HCT116 (cell line): ENCODE results near the gene GRIK1. TPM values are rescaled to one million over a fixed set of nuclear protein-coding genes. Genes with fewer than 3 reads are reported as not detected.

ENCODE experiments used
- ATAC-seq: fragments of 200-7000 bp; cut with Tn5 transposase; 2 replicates; pipeline ENCODE4 v1.9.1; 2020; ENCODE audit warnings: mild to moderate bottlenecking, moderate library complexity
- BruUV-seq: library from RNA; stranded (reverse); fragments of 400-500 nt; replicated peaks from 2 replicates; lab custom pipeline; 2021; lab: Mats Ljungman, UMichigan
- CTCF ChIA-PET: fragments of 300-600 bp; sonication (Branson Sonifier 250); formaldehyde crosslinking; loops from one replicate; lab custom pipeline; 2021; ENCODE audit warnings: antibody characterized with exemption; lab: Charles Lee
- POLR2A ChIA-PET: fragments of 300-600, 350-600 bp; sonication (Branson Sonifier 250); formaldehyde crosslinking; loops from one replicate; lab custom pipeline; 2021; ENCODE audit warnings: antibody characterized with exemption; lab: Charles Lee
- RAD21 ChIA-PET, 2 experiments: fragments of 300-600 bp; sonication (Branson Sonifier 250); formaldehyde crosslinking; loops; one replicate each; lab custom pipeline; 2023; ENCODE audit warnings: low total read pairs in 2 of 2; ENCODE audit not compliant: uncharacterized antibody in 2 of 2, unreplicated experiment in 2 of 2, low non-redundant PET in 1 of 2; lab: Charles Lee
- DNase-seq: peaks from one replicate; pipeline ENCODE4 v3.0.0-alpha.2; 2010; ENCODE audit warnings: low read depth, low spot score
- H2AFZ ChIP-seq: fragments of 200-600 bp; shearing (Covaris generic), sonication (generic); 2 replicates; pipeline ENCODE4 v1.6.1; 2017; ENCODE audit warnings: low read depth, mixed run types, mixed read lengths, antibody characterized with exemption, low read length; ENCODE audit not compliant: poor library complexity, severe bottlenecking
- H3K27ac ChIP-seq: 2 replicates; pipeline ENCODE4 v1.5.1; 2012; ENCODE audit warnings: low read depth, low read length
- H3K27me3 ChIP-seq: fragments of 200-600 bp; sonication (generic); 2 replicates; pipeline ENCODE4 v1.6.1; 2016; ENCODE audit warnings: mixed run types, low read length, mixed read lengths; ENCODE audit not compliant: insufficient read depth
- H3K36me3 ChIP-seq, 2 experiments: fragments of 200-500 bp in 1 of 2; fragments of 200-600 bp in 1 of 2; sonication (Bioruptor generic) in 1 of 2; sonication (generic) in 1 of 2; 2 replicates each; pipeline versions ENCODE4 v1.5.1 to v1.6.1; 2014 to 2016; ENCODE audit warnings: low read length in 2 of 2, inconsistent platforms in 1 of 2, mixed read lengths in 1 of 2, mixed run types in 1 of 2; ENCODE audit not compliant: insufficient read depth in 2 of 2, control insufficient read depth in 1 of 2
- H3K4me1 ChIP-seq, 2 experiments: fragments of 200-600 bp in 1 of 2; sonication (generic) in 1 of 2; 2 replicates each; pipeline versions ENCODE4 v1.5.1 to v1.6.1; 2012 to 2017; ENCODE audit warnings: low read length in 2 of 2, inconsistent platforms in 1 of 2, mild to moderate bottlenecking in 1 of 2, mixed read lengths in 1 of 2, mixed run types in 1 of 2, moderate library complexity in 1 of 2; ENCODE audit not compliant: insufficient read depth in 2 of 2, control insufficient read depth in 1 of 2
- H3K4me2 ChIP-seq: fragments of 200-600 bp; sonication (generic); 2 replicates; pipeline ENCODE4 v1.6.1; 2017; ENCODE audit warnings: mixed run types, low read length, mixed read lengths
- H3K4me3 ChIP-seq, 2 experiments: fragments of 200-600 bp in 1 of 2; sonication (generic) in 1 of 2; replicated peaks in 1 of 2; 2 replicates each; pipeline ENCODE4 v1.5.1; 2011 to 2016; ENCODE audit warnings: low read length in 2 of 2, control low read depth in 1 of 2, low read depth in 1 of 2, mild to moderate bottlenecking in 1 of 2, mixed read lengths in 1 of 2, mixed run types in 1 of 2
- H3K79me2 ChIP-seq: fragments of 200-600 bp; sonication (generic); 2 replicates; pipeline ENCODE4 v1.6.1; 2017; ENCODE audit warnings: mild to moderate bottlenecking, mixed run types, low read length, moderate library complexity, mixed read lengths; ENCODE audit not compliant: insufficient read depth
- H3K9ac ChIP-seq: fragments of 200-600 bp; sonication (generic); 2 replicates; pipeline ENCODE4 v1.6.1; 2016; ENCODE audit warnings: low read length, mixed read lengths
- H3K9me2 ChIP-seq: fragments of 200-600 bp; sonication (generic), shearing (Covaris generic); 2 replicates; pipeline ENCODE4 v1.6.1; 2017; ENCODE audit warnings: mixed run types, mild to moderate bottlenecking, moderate library complexity; ENCODE audit not compliant: insufficient read depth
- H3K9me3 ChIP-seq, 2 experiments: fragments of 200-500 bp in 1 of 2; fragments of 200-600 bp in 1 of 2; sonication (Bioruptor generic) in 1 of 2; sonication (generic) in 1 of 2; 2 replicates each; pipeline ENCODE4 v1.6.1; 2014 to 2017; ENCODE audit warnings: low read length in 2 of 2, mixed read lengths in 2 of 2, inconsistent platforms in 1 of 2, low read depth in 1 of 2, mild to moderate bottlenecking in 1 of 2, mixed run types in 1 of 2, moderate library complexity in 1 of 2; ENCODE audit not compliant: control insufficient read depth in 1 of 2, insufficient read depth in 1 of 2
- H4K20me1 ChIP-seq: fragments of 200-600 bp; sonication (generic), shearing (Covaris generic); 2 replicates; pipeline ENCODE4 v1.6.1; 2017; ENCODE audit warnings: mixed run types, mild to moderate bottlenecking, moderate library complexity; ENCODE audit not compliant: insufficient read depth
- CEBPB ChIP-seq: IDR thresholded peaks from 2 replicates; pipeline ENCODE4 v1.6.1; 2012; ENCODE audit warnings: low read depth
- EGR1 ChIP-seq: IDR thresholded peaks from 2 replicates; pipeline ENCODE4 v1.6.1; 2012; ENCODE audit warnings: low read depth
- ELF1 ChIP-seq: IDR thresholded peaks from 2 replicates; pipeline ENCODE4 v1.6.1; 2012; ENCODE audit warnings: low read depth, borderline replicate concordance
- EZH2phosphoT487 ChIP-seq: fragments of 200-600 bp; IDR thresholded peaks from 2 replicates; pipeline ENCODE4 v1.6.1; 2018; ENCODE audit warnings: antibody characterized with exemption, borderline replicate concordance
- FOSL1 ChIP-seq: IDR thresholded peaks from 2 replicates; pipeline ENCODE4 v1.6.1; 2012; ENCODE audit warnings: low read depth
- JUND ChIP-seq: IDR thresholded peaks from 2 replicates; pipeline ENCODE4 v1.6.1; 2012
- POLR2A ChIP-seq: IDR thresholded peaks from 2 replicates; pipeline ENCODE4 v1.7.0; 2011; ENCODE audit warnings: borderline replicate concordance; ENCODE audit not compliant: insufficient read depth, insufficient read length; ENCODE audit errors: extremely low read depth
- POLR2AphosphoS5 ChIP-seq: IDR thresholded peaks from 2 replicates; pipeline ENCODE4 v1.6.1; 2011; ENCODE audit warnings: mild to moderate bottlenecking, low read depth, low read length, moderate library complexity
- RAD21 ChIP-seq: IDR thresholded peaks from 2 replicates; pipeline ENCODE4 v1.6.1; 2012; ENCODE audit warnings: low read depth, mild to moderate bottlenecking
- SP1 ChIP-seq: IDR thresholded peaks from 2 replicates; pipeline ENCODE4 v1.6.1; 2012; ENCODE audit warnings: low read depth
- SRF ChIP-seq: IDR thresholded peaks from 2 replicates; pipeline ENCODE4 v1.6.1; 2012; ENCODE audit warnings: low read depth
- ZFX ChIP-seq: fragments of 450-650 bp; IDR thresholded peaks from 2 replicates; pipeline ENCODE4 v1.6.1; 2017
- intact Hi-C: fragments of 100-400 bp; cut with micrococcal nuclease; formaldehyde crosslinking; loops from 2 replicates; pipeline ENCODE4 v1.10.0; 2022
- total RNA-seq: library from RNA; stranded (reverse); gene quantifications from one replicate; pipeline ENCODE4 v1.2.1, GENCODE V29; 2021; ENCODE audit not compliant: unreplicated experiment
- TF ChIP-seq, protein P1 (sequence below): IDR thresholded peaks from 2 replicates; pipeline ENCODE4 v1.6.1; 2012; ENCODE audit warnings: low read depth
- TF ChIP-seq, protein P2 (sequence below): IDR thresholded peaks from 2 replicates; pipeline ENCODE4 v1.6.1; 2012
- TF ChIP-seq, protein P3 (sequence below): IDR thresholded peaks from 2 replicates; pipeline ENCODE4 v1.6.1; 2012
- TF ChIP-seq, protein P4 (sequence below), 3 experiments: fragments of 200-600 bp in 1 of 3; sonication (generic) in 1 of 3; IDR thresholded peaks in 2 of 3; conservative IDR thresholded peaks in 1 of 3; 2 replicates each; pipeline ENCODE4 v1.5.1; 2012 to 2017; ENCODE audit warnings: low read depth in 2 of 3, low read length in 2 of 3, antibody characterized with exemption in 1 of 3, borderline replicate concordance in 1 of 3, control low read depth in 1 of 3, mild to moderate bottlenecking in 1 of 3, mixed read lengths in 1 of 3, mixed run types in 1 of 3, moderate library complexity in 1 of 3; ENCODE audit not compliant: insufficient read depth in 1 of 3

The GRIK1 gene
- total RNA-seq, 1 experiment from 2014 or later, result not detected

DNA sequence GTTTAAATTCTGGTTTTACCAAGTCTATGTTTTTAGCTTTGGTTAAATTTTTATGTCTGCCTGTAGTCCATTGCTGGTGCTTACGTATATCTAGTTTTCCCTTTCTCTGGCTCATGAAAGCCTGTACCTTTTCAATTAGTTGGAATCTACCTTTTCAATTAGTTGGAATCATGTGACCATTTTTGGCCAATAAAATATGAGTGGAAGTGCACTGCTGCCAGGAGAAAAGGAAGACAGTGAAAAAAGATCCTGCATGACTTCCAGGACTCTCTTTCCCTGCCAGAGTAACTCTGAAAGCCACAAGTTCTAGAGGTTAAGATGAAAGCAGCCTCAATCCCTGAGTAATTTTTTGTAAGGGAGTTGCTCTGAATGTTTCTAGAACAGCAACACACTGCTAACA lies 2.2 kb upstream of the GRIK1 start:
- no peaks in the 10 kb centered on the region for H4K20me1 ChIP-seq
- TF ChIP-seq RAD21 (no peak), POLR2A (no peak), SP1 (no peak), EGR1 (no peak), ZFX (no peak), ELF1 (no peak), EZH2phosphoT487 (no peak), FOSL1 (no peak), CEBPB (no peak), JUND (no peak), POLR2AphosphoS5 (no peak), SRF (no peak)
- TF ChIP-seq, protein P1, sequence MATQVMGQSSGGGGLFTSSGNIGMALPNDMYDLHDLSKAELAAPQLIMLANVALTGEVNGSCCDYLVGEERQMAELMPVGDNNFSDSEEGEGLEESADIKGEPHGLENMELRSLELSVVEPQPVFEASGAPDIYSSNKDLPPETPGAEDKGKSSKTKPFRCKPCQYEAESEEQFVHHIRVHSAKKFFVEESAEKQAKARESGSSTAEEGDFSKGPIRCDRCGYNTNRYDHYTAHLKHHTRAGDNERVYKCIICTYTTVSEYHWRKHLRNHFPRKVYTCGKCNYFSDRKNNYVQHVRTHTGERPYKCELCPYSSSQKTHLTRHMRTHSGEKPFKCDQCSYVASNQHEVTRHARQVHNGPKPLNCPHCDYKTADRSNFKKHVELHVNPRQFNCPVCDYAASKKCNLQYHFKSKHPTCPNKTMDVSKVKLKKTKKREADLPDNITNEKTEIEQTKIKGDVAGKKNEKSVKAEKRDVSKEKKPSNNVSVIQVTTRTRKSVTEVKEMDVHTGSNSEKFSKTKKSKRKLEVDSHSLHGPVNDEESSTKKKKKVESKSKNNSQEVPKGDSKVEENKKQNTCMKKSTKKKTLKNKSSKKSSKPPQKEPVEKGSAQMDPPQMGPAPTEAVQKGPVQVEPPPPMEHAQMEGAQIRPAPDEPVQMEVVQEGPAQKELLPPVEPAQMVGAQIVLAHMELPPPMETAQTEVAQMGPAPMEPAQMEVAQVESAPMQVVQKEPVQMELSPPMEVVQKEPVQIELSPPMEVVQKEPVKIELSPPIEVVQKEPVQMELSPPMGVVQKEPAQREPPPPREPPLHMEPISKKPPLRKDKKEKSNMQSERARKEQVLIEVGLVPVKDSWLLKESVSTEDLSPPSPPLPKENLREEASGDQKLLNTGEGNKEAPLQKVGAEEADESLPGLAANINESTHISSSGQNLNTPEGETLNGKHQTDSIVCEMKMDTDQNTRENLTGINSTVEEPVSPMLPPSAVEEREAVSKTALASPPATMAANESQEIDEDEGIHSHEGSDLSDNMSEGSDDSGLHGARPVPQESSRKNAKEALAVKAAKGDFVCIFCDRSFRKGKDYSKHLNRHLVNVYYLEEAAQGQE, result no peak
- TF ChIP-seq, protein P2, sequence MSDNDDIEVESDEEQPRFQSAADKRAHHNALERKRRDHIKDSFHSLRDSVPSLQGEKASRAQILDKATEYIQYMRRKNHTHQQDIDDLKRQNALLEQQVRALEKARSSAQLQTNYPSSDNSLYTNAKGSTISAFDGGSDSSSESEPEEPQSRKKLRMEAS, result no peak
- TF ChIP-seq, protein P3, sequence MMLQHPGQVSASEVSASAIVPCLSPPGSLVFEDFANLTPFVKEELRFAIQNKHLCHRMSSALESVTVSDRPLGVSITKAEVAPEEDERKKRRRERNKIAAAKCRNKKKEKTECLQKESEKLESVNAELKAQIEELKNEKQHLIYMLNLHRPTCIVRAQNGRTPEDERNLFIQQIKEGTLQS, result no peak
- TF ChIP-seq, protein P4, sequence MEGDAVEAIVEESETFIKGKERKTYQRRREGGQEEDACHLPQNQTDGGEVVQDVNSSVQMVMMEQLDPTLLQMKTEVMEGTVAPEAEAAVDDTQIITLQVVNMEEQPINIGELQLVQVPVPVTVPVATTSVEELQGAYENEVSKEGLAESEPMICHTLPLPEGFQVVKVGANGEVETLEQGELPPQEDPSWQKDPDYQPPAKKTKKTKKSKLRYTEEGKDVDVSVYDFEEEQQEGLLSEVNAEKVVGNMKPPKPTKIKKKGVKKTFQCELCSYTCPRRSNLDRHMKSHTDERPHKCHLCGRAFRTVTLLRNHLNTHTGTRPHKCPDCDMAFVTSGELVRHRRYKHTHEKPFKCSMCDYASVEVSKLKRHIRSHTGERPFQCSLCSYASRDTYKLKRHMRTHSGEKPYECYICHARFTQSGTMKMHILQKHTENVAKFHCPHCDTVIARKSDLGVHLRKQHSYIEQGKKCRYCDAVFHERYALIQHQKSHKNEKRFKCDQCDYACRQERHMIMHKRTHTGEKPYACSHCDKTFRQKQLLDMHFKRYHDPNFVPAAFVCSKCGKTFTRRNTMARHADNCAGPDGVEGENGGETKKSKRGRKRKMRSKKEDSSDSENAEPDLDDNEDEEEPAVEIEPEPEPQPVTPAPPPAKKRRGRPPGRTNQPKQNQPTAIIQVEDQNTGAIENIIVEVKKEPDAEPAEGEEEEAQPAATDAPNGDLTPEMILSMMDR (IDR thresholded peaks at IDR 0.05 in 2 of 3, conservative IDR thresholded peaks at IDR 0.05 in 1 of 3; ENCODE audit: borderline replicate concordance in 1 of 3, insufficient read depth in 1 of 3, low read depth in 2 of 3, low read length in 2 of 3), result no peak
- intact Hi-C loops, result no loop called here
- H3K36me3 ChIP-seq, result no peaks in the 10 kb centered on the region
- no peak for DNase-seq
- BruUV-seq, result no TSS peak
- ChIA-PET POLR2A (no interaction called here), CTCF (no interaction called here), RAD21 (no interaction called here)
- no peak for ATAC-seq
- H3K9me2 ChIP-seq, result no peaks in the 10 kb centered on the region
- H3K27ac ChIP-seq, result no peak overlapping the region
- no peaks in the 10 kb centered on the region for H3K79me2 ChIP-seq
- no peak overlapping the region for H3K4me2 ChIP-seq
- peaks cover 9 to 11% of the 10 kb centered on the region in 2 experiments; a peak in 2 of 4 replicates for H3K9me3 ChIP-seq
- no peak overlapping the region for H2AFZ ChIP-seq
- no peak overlapping the region for H3K9ac ChIP-seq
- H3K27me3 ChIP-seq, result no peaks in the 10 kb centered on the region
- no peak overlapping the region for H3K4me3 ChIP-seq
- no peaks in the 10 kb centered on the region for H3K4me1 ChIP-seq
